HepG2 (cell line): Measurements from ENCODE around the gene KCNB1. TPM values are rescaled to one million over a fixed set of nuclear protein-coding genes. Genes with fewer than 3 reads are reported as not detected.

Experiments
- ATAD3A ChIP-seq: sonication (generic); formaldehyde crosslinking; IDR thresholded peaks from 2 replicates; pipeline ENCODE4 v1.4.0; 2020; ENCODE audit warnings: missing genetic modification reagents
- GABPB1 ChIP-seq: IDR thresholded peaks from 2 replicates; pipeline ENCODE4 v1.6.1; 2016; ENCODE audit warnings: mild to moderate bottlenecking, missing genetic modification reagents, moderate library complexity, missing compliant biosample characterization
- HOXA3 ChIP-seq: sonication (generic); formaldehyde crosslinking; IDR thresholded peaks from 2 replicates; pipeline ENCODE4 v1.5.0; 2020; ENCODE audit warnings: missing genetic modification reagents
- KMT2B ChIP-seq: IDR thresholded peaks from 2 replicates; pipeline ENCODE4 v1.6.1; 2016; ENCODE audit warnings: missing genetic modification reagents, missing compliant biosample characterization
- MBD4 ChIP-seq: IDR thresholded peaks from 2 replicates; pipeline ENCODE4 v1.6.1; 2012; ENCODE audit warnings: low read length, inconsistent platforms, borderline replicate concordance
- NFE2L2 ChIP-seq: fragments of 150-350 bp; IDR thresholded peaks from 2 replicates; pipeline ENCODE4 v1.6.1; 2014; ENCODE audit warnings: low read length
- PRPF4 ChIP-seq: fragments of 200-400 bp; formaldehyde crosslinking; IDR thresholded peaks from 2 replicates; pipeline ENCODE4 v1.6.1; 2016; ENCODE audit warnings: low read length, low read depth; ENCODE audit not compliant: poor library complexity, severe bottlenecking
- SP4 ChIP-seq: sonication (generic); formaldehyde crosslinking; IDR thresholded peaks from 2 replicates; pipeline ENCODE4 v1.8.1; 2023; ENCODE audit warnings: mild to moderate bottlenecking, missing genetic modification reagents
- SP5 ChIP-seq: IDR thresholded peaks from 2 replicates; pipeline ENCODE4 v1.6.1; 2016; ENCODE audit warnings: low read depth, borderline replicate concordance
- ZKSCAN8 ChIP-seq: IDR thresholded peaks from 2 replicates; pipeline ENCODE4 v1.6.1; 2016; ENCODE audit warnings: borderline replicate concordance, missing genetic modification reagents, missing compliant biosample characterization
- ZNF234 ChIP-seq: sonication (generic); formaldehyde crosslinking; conservative IDR thresholded peaks from 2 replicates; pipeline ENCODE4 v1.5.1; 2020; ENCODE audit warnings: mild to moderate bottlenecking, missing genetic modification reagents
- ZNF253 ChIP-seq: sonication (generic); formaldehyde crosslinking; IDR thresholded peaks from 2 replicates; pipeline ENCODE4 v1.8.0; 2022; ENCODE audit warnings: mild to moderate bottlenecking, missing genetic modification reagents, borderline replicate concordance
- ZNF30 ChIP-seq: sonication (generic); formaldehyde crosslinking; IDR thresholded peaks from 2 replicates; pipeline ENCODE4 v1.5.0; 2020; ENCODE audit warnings: mild to moderate bottlenecking, missing genetic modification reagents
- polyA plus RNA-seq, 8 experiments: library from polyadenylated mRNA; depleted of rRNA in 3 of 8; stranded (reverse) in 7 of 8; unstranded in 1 of 8; fragments of >200 nt; fragmentation: Illumina TruSeq in 4 of 8; extraction: Trizol in 4 of 8; gene quantifications; 2 replicates each; pipeline versions ENCODE4 v1.2.1 to v1.2.3, GENCODE V29; 2011 to 2016; ENCODE audit warnings: low read depth in 4 of 8, missing spikeins in 1 of 8, mixed read lengths in 1 of 8; ENCODE audit not compliant: insufficient read depth in 1 of 8
- total RNA-seq, 5 experiments: library from RNA; depleted of rRNA; stranded (reverse); fragments of >200 nt; fragmentation: Illumina TruSeq; extraction: Trizol; gene quantifications; 2 replicates each; pipeline ENCODE4 v1.2.3, GENCODE V29; 2016; ENCODE audit warnings: low read depth in 1 of 5
- TF ChIP-seq, protein P1 (sequence below): sonication (generic); formaldehyde crosslinking; conservative IDR thresholded peaks from 2 replicates; pipeline ENCODE4 v1.8.0; 2022; ENCODE audit warnings: mild to moderate bottlenecking, moderate library complexity, missing genetic modification reagents
- TF ChIP-seq, protein P2 (sequence below): sonication (generic); formaldehyde crosslinking; IDR thresholded peaks from 2 replicates; pipeline ENCODE4 v1.4.0; 2020; ENCODE audit warnings: mild to moderate bottlenecking, low read depth, missing genetic modification reagents
- TF ChIP-seq, protein P3 (sequence below): sonication (generic); formaldehyde crosslinking; IDR thresholded peaks from 2 replicates; pipeline ENCODE4 v1.5.0; 2020; ENCODE audit warnings: missing genetic modification reagents, mild to moderate bottlenecking, borderline replicate concordance
- TF ChIP-seq, protein P4 (sequence below): sonication (generic); formaldehyde crosslinking; IDR thresholded peaks from 2 replicates; pipeline ENCODE4 v1.4.0; 2020; ENCODE audit warnings: missing genetic modification reagents
- TF ChIP-seq, protein P5 (sequence below): sonication (generic); formaldehyde crosslinking; IDR thresholded peaks from 2 replicates; pipeline ENCODE4 v1.8.1; 2023; ENCODE audit warnings: mild to moderate bottlenecking, inconsistent platforms, moderate library complexity, missing genetic modification reagents, borderline replicate concordance
- TF ChIP-seq, protein P6 (sequence below): sonication (generic); formaldehyde crosslinking; IDR thresholded peaks from 2 replicates; pipeline ENCODE4 v1.9.0; 2021; ENCODE audit warnings: missing genetic modification reagents, borderline replicate concordance

KCNB1 gene
- total and polyA plus RNA-seq, 2 of the 13 experiments (the other 11 are each of a cell fraction or from before 2014, with no cell fraction given) = 0.02 TPM; not detected in 1

DNA sequence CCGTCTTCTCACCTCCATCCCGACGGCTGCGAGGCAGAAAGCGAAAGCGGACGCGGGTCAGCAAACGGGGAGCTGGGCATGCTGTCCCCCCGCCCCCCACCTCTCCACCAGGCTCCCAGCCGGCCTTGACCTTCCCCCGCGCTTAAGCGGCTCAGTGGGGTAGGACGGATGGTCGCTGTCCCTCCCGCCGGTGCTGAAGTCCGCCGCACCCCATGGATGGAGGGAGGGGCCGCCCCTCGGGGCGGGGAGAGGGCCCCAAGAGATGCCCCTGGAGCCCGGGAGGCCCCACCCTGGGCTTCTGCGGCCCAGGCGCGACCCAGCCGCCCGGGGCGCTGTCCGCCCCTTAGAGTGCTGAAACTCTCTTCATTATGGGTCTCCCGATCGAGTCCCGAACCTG, at the start of gene KCNB1 (continued):
- TF ChIP-seq, protein P1, sequence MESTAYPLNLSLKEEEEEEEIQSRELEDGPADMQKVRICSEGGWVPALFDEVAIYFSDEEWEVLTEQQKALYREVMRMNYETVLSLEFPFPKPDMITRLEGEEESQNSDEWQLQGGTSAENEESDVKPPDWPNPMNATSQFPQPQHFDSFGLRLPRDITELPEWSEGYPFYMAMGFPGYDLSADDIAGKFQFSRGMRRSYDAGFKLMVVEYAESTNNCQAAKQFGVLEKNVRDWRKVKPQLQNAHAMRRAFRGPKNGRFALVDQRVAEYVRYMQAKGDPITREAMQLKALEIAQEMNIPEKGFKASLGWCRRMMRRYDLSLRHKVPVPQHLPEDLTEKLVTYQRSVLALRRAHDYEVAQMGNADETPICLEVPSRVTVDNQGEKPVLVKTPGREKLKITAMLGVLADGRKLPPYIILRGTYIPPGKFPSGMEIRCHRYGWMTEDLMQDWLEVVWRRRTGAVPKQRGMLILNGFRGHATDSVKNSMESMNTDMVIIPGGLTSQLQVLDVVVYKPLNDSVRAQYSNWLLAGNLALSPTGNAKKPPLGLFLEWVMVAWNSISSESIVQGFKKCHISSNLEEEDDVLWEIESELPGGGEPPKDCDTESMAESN (CRISPR knock-in tag) = peak; percentile 83
- TF ChIP-seq KMT2B (CRISPR knock-in tag) = peak; percentile 81
- no peak for TF ChIP-seq MBD4
- TF ChIP-seq GABPB1 (CRISPR knock-in tag) = peak; percentile 64; the same call in 1 of the 2 replicates
- TF ChIP-seq ZNF253 (CRISPR knock-in tag) = no peak
- TF ChIP-seq, protein P2, sequence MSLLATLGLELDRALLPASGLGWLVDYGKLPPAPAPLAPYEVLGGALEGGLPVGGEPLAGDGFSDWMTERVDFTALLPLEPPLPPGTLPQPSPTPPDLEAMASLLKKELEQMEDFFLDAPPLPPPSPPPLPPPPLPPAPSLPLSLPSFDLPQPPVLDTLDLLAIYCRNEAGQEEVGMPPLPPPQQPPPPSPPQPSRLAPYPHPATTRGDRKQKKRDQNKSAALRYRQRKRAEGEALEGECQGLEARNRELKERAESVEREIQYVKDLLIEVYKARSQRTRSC (CRISPR knock-in tag) = no peak
- TF ChIP-seq ATAD3A (CRISPR knock-in tag) = peak; percentile 84; the same call in 1 of the 2 replicates
- TF ChIP-seq, protein P3, sequence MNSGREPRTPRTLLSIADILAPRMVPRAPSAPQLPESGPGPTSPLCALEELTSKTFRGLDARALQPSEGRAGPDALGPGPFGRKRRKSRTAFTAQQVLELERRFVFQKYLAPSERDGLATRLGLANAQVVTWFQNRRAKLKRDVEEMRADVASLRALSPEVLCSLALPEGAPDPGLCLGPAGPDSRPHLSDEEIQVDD (CRISPR knock-in tag) = no peak
- TF ChIP-seq PRPF4 = no peak
- TF ChIP-seq, protein P4, sequence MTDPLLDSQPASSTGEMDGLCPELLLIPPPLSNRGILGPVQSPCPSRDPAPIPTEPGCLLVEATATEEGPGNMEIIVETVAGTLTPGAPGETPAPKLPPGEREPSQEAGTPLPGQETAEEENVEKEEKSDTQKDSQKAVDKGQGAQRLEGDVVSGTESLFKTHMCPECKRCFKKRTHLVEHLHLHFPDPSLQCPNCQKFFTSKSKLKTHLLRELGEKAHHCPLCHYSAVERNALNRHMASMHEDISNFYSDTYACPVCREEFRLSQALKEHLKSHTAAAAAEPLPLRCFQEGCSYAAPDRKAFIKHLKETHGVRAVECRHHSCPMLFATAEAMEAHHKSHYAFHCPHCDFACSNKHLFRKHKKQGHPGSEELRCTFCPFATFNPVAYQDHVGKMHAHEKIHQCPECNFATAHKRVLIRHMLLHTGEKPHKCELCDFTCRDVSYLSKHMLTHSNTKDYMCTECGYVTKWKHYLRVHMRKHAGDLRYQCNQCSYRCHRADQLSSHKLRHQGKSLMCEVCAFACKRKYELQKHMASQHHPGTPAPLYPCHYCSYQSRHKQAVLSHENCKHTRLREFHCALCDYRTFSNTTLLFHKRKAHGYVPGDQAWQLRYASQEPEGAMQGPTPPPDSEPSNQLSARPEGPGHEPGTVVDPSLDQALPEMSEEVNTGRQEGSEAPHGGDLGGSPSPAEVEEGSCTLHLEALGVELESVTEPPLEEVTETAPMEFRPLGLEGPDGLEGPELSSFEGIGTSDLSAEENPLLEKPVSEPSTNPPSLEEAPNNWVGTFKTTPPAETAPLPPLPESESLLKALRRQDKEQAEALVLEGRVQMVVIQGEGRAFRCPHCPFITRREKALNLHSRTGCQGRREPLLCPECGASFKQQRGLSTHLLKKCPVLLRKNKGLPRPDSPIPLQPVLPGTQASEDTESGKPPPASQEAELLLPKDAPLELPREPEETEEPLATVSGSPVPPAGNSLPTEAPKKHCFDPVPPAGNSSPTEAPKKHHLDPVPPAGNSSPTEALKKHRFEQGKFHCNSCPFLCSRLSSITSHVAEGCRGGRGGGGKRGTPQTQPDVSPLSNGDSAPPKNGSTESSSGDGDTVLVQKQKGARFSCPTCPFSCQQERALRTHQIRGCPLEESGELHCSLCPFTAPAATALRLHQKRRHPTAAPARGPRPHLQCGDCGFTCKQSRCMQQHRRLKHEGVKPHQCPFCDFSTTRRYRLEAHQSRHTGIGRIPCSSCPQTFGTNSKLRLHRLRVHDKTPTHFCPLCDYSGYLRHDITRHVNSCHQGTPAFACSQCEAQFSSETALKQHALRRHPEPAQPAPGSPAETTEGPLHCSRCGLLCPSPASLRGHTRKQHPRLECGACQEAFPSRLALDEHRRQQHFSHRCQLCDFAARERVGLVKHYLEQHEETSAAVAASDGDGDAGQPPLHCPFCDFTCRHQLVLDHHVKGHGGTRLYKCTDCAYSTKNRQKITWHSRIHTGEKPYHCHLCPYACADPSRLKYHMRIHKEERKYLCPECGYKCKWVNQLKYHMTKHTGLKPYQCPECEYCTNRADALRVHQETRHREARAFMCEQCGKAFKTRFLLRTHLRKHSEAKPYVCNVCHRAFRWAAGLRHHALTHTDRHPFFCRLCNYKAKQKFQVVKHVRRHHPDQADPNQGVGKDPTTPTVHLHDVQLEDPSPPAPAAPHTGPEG (CRISPR knock-in tag) = peak; percentile 70; the same call in 1 of the 2 replicates
- no peak for TF ChIP-seq ZNF234 (CRISPR knock-in tag)
- TF ChIP-seq ZKSCAN8 (CRISPR knock-in tag) = no peak
- peak; percentile 47; the same call in 1 of the 2 replicates for TF ChIP-seq SP5 (CRISPR knock-in tag)
- TF ChIP-seq HOXA3 (CRISPR knock-in tag) = peak; percentile 49; the same call in 1 of the 2 replicates
- TF ChIP-seq ZNF30 (CRISPR knock-in tag) = 0 out of 2 replicates have a peak, but pooled peaks have one; percentile 31
- TF ChIP-seq, protein P5, sequence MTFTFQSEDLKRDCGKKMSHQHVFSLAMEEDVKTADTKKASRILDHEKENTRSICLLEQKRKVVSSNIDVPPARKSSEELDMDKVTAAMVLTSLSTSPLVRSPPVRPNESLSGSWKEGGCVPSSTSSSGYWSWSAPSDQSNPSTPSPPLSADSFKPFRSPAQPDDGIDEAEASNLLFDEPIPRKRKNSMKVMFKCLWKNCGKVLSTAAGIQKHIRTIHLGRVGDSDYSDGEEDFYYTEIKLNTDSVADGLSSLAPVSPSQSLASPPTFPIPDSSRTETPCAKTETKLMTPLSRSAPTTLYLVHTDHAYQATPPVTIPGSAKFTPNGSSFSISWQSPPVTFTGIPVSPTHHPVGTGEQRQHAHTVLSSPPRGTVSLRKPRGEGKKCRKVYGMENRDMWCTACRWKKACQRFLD (CRISPR knock-in tag) = peak; percentile 79; the same call in 1 of the 2 replicates
- TF ChIP-seq NFE2L2 = no peak
- no peak for TF ChIP-seq SP4 (CRISPR knock-in tag)
- TF ChIP-seq, protein P6, sequence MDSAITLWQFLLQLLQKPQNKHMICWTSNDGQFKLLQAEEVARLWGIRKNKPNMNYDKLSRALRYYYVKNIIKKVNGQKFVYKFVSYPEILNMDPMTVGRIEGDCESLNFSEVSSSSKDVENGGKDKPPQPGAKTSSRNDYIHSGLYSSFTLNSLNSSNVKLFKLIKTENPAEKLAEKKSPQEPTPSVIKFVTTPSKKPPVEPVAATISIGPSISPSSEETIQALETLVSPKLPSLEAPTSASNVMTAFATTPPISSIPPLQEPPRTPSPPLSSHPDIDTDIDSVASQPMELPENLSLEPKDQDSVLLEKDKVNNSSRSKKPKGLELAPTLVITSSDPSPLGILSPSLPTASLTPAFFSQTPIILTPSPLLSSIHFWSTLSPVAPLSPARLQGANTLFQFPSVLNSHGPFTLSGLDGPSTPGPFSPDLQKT = no peak
